Stimulated activated CD8-positive, alpha-beta memory T cell treated with anti-CD3 and anti-CD28 coated beads, Interleukin-15, amount 100 ng/mL, for 24 hours (primary cell): ENCODE data around the gene POLD2.
A peak's percentile ranks its signal among the peaks of the same experiment; 100 is the strongest.

Experiments
- DNase-seq: peaks from one replicate; pipeline ENCODE4 v3.0.0-alpha.2; 2020; ENCODE audit warnings: low read depth

POLD2 gene

GRCh38 chr7:44101966-44102845 lies 21.1 kb downstream of the POLD2 start:
- no peak for DNase-seq

GRCh38 chr7:44101303-44101965 lies 21.9 kb downstream of the POLD2 start:
- no peak for DNase-seq

- DNase-seq, result no peak
Measured at GRCh38 chr7:44100458-44101302, 22.7 kb downstream of the POLD2 start.

- DNase-seq, result no peak
Measured at GRCh38 chr7:44099669-44100068, 23.7 kb downstream of the POLD2 start.

- DNase-seq, result no peak
Measured at GRCh38 chr7:44098092-44099068, 25.0 kb downstream of the POLD2 start.

GRCh38 chr7:44097064-44097932 lies 26.1 kb downstream of the POLD2 start:
- no peak for DNase-seq

- no peak for DNase-seq
Measured at GRCh38 chr7:44096326-44096881, 26.9 kb downstream of the POLD2 start.

- DNase-seq, result no peak
Measured at GRCh38 chr7:44095781-44096180, 27.6 kb downstream of the POLD2 start.

- no peak for DNase-seq
Measured at GRCh38 chr7:44094883-44095592, 28.3 kb downstream of the POLD2 start.

- DNase-seq, result no peak
Measured at GRCh38 chr7:44094365-44094764, 29.0 kb downstream of the POLD2 start.

- no peak for DNase-seq
Measured at GRCh38 chr7:44093102-44093641, 30.2 kb downstream of the POLD2 start.

- no peak for DNase-seq
Measured at GRCh38 chr7:44087911-44088838, 35.2 kb downstream of the POLD2 start.

GRCh38 chr7:44086627-44087026 lies 36.7 kb downstream of the POLD2 start:
- DNase-seq, result no peak

GRCh38 chr7:44085546-44085945 lies 37.8 kb downstream of the POLD2 start:
- DNase-seq, result no peak

GRCh38 chr7:44084701-44085100 lies 38.6 kb downstream of the POLD2 start:
- no peak for DNase-seq

GRCh38 chr7:44083796-44084195 lies 39.6 kb downstream of the POLD2 start:
- DNase-seq, result no peak

- peak; percentile 87 for DNase-seq
Measured at GRCh38 chr7:44082541-44083207, 40.7 kb downstream of the POLD2 start.
